Measurements from ENCODE around the gene ACTL7A.

ACTL7A gene

DNA sequence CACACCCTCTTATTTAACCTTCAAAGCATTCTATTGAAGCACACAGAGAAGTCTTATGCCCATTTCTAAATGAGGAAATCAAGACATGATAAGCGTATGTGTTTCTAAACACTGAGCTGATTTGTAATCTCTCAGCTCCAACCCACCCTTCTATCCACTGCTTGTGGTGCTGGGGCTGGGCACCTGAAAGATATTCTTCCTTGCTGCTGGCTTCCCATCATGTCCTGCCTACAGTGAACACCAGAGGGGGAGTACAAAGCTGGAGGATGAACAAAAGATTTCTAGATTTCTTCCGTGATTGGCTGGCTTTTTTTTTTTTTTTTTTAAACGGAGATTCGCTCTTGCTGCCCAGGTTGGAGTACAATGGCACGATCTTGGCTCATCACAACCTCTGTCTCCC lies 14.4 kb downstream of the ACTL7A start:
- Histone ChIP-seq H3K9me3 (ENCODE audit: control insufficient read depth, insufficient read depth, low read depth, low read length) (no peaks in the 10 kb centered on the region), H3K4me1 (ENCODE audit: control insufficient read depth, insufficient read depth, low read length) (no peaks in the 10 kb centered on the region), H3K27ac (ENCODE audit: extremely low read depth, low read depth, low read length) (no peak overlapping the region), H3K4me3 (ENCODE audit: low read depth, low read length) (no peak overlapping the region), H3K36me3 (ENCODE audit: control insufficient read depth in 2 of 2, insufficient read depth in 1 of 2, low read length in 2 of 2) (peaks cover 20 to 91% of the 10 kb centered on the region in 2 experiments)
- POLR2A ChIA-PET, result no interaction called here
- TF ChIP-seq ZNF426 (tag by site-specific recombination; IDR thresholded peaks at IDR 0.05) (no peak), GLI4 (tag by site-specific recombination; IDR thresholded peaks at IDR 0.05) (no peak), ZNF404 (tag by site-specific recombination; IDR thresholded peaks at IDR 0.05) (no peak), ZFP41 (tag by site-specific recombination; IDR thresholded peaks at IDR 0.05; ENCODE audit: borderline replicate concordance) (no peak), GLIS2 (tag by site-specific recombination; IDR thresholded peaks at IDR 0.05) (no peak), ZNF214 (tag by site-specific recombination; IDR thresholded peaks at IDR 0.05; ENCODE audit: borderline replicate concordance) (no peak), ZNF394 (tag by site-specific recombination; IDR thresholded peaks at IDR 0.05; ENCODE audit: borderline replicate concordance) (no peak), ZNF140 (tag by site-specific recombination; IDR thresholded peaks at IDR 0.05) (no peak), BCL11A (tag by site-specific recombination; IDR thresholded peaks at IDR 0.05; ENCODE audit: low read depth) (no peak), ZNF433 (tag by site-specific recombination; IDR thresholded peaks at IDR 0.05; ENCODE audit: low read depth) (no peak)
- TF ChIP-seq, protein P1, sequence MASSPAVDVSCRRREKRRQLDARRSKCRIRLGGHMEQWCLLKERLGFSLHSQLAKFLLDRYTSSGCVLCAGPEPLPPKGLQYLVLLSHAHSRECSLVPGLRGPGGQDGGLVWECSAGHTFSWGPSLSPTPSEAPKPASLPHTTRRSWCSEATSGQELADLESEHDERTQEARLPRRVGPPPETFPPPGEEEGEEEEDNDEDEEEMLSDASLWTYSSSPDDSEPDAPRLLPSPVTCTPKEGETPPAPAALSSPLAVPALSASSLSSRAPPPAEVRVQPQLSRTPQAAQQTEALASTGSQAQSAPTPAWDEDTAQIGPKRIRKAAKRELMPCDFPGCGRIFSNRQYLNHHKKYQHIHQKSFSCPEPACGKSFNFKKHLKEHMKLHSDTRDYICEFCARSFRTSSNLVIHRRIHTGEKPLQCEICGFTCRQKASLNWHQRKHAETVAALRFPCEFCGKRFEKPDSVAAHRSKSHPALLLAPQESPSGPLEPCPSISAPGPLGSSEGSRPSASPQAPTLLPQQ (tag by site-specific recombination; IDR thresholded peaks at IDR 0.05), result no peak
- CTCF ChIA-PET, result no interaction called here

DNA sequence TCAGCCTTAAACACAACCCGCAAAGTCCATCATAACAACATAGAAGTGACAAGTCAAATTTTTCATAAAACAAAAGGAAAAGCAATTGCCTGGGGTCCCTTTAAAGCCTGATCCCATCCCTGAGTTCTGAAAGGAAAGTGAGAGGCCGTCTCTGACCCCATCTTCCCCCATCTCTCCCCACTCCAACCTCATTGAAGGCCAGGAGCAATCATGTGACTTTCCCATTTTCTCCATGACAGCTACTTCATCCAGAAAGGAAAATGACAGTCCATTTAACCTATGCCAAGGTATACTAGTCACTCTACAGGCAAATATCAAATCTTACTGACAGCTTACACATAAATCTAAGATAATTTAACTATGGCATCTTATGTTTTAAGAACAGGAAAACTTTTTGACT lies 15.5 kb downstream of the ACTL7A start:
- POLR2A ChIA-PET, result no interaction called here
- H3K36me3 ChIP-seq (ENCODE audit: control insufficient read depth in 2 of 2, insufficient read depth in 1 of 2, low read length in 2 of 2), result peaks cover 22 to 92% of the 10 kb centered on the region in 2 experiments
- no peaks in the 10 kb centered on the region for H3K4me1 ChIP-seq (ENCODE audit: control insufficient read depth, insufficient read depth, low read length)
- CTCF ChIA-PET, result no interaction called here
- no peak overlapping the region for H3K4me3 ChIP-seq (ENCODE audit: low read depth, low read length)
- H3K27ac ChIP-seq (ENCODE audit: extremely low read depth, low read depth, low read length), result no peak overlapping the region
- H3K9me3 ChIP-seq (ENCODE audit: control insufficient read depth, insufficient read depth, low read depth, low read length), result no peaks in the 10 kb centered on the region
- TF ChIP-seq ZNF223 (tag by site-specific recombination; IDR thresholded peaks at IDR 0.05), result no peak
- no peak for TF ChIP-seq ZNF2 (tag by site-specific recombination; IDR thresholded peaks at IDR 0.05)
- TF ChIP-seq ZNF16 (tag by site-specific recombination; IDR thresholded peaks at IDR 0.05; ENCODE audit: low read depth), result no peak
- TF ChIP-seq ZNF791 (tag by site-specific recombination; IDR thresholded peaks at IDR 0.05), result no peak
- TF ChIP-seq ZNF610 (tag by site-specific recombination; IDR thresholded peaks at IDR 0.05; ENCODE audit: borderline replicate concordance), result no peak
- no peak for TF ChIP-seq ZNF10 (tag by site-specific recombination; IDR thresholded peaks at IDR 0.05)
- no peak for TF ChIP-seq ZNF112 (tag by site-specific recombination; IDR thresholded peaks at IDR 0.05)
- no peak for TF ChIP-seq MZF1 (tag by site-specific recombination; IDR thresholded peaks at IDR 0.05; ENCODE audit: borderline replicate concordance)
- TF ChIP-seq ZIC2 (tag by site-specific recombination; IDR thresholded peaks at IDR 0.05), result no peak

DNA sequence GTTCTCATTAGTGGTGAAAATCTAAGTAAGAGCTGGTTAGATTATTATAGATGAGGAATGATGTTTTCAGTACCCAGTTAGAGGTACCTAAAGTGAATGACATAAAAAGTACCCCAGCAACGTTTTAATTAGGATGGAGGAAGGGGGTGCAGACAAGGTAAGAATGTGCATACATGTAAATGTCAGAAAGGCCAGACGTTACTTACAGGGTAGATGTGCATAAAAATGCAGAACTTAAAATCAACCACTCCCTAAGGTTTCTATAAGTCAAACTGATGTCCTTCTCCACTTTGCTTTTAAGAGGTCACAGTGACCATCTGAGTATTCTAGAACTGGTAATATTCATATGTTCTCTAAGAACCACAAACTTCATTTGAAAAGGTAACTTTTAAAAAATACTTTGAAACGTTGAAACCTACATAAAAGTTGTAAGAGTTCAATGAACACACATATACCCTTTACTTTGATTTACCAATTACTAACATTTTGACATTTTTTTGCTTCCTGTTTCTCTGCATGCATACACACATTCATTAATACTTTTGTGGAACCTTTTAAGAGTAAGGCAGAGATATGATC lies 18.8 kb downstream of the ACTL7A start:
- H3K9me3 ChIP-seq (ENCODE audit: control insufficient read depth, insufficient read depth, low read depth, low read length), result no peaks in the 10 kb centered on the region
- H3K4me1 ChIP-seq (ENCODE audit: control insufficient read depth, insufficient read depth, low read length), result no peaks in the 10 kb centered on the region
- CTCF ChIA-PET, result interaction anchor here (1.2 kb wide), 1 partner anchor 103 kb away, joined by 3 read pairs; no protein-coding TSS in a partner anchor
- H3K27ac ChIP-seq (ENCODE audit: extremely low read depth, low read depth, low read length), result no peak overlapping the region
- no peak overlapping the region for H3K4me3 ChIP-seq (ENCODE audit: low read depth, low read length)
- TF ChIP-seq ZNF221 (tag by site-specific recombination; IDR thresholded peaks at IDR 0.05; ENCODE audit: borderline replicate concordance), result no peak
- POLR2A ChIA-PET, result no interaction called here
- peaks cover 20 to 73% of the 10 kb centered on the region in 2 experiments for H3K36me3 ChIP-seq (ENCODE audit: control insufficient read depth in 2 of 2, insufficient read depth in 1 of 2, low read length in 2 of 2)

Data from HEK293 (cell line).